Activated T-helper 17 cell treated with anti-CD3 and anti-CD28 coated beads, Interleukin-2, amount 50 U/mL, for 72 hours (primary cell): Measurements from ENCODE around the gene ENAH. TPM values are rescaled to one million over a fixed set of nuclear protein-coding genes. Genes with fewer than 3 reads are reported as not detected.
"Not testable (repeated sequence)": the region's sequence is repeated elsewhere in the genome, so short reads cannot be mapped to it uniquely, and the experiment has no call there.

Source experiments
- ATAC-seq: fragments of 150-1000 bp; cut with Tn5 transposase; replicated peaks from 2 replicates; pipeline ENCODE4 v1.10.0; 2021; ENCODE audit warnings: mild to moderate bottlenecking, moderate library complexity
- H3K27ac Mint-ChIP-seq: one replicate; pipeline ENCODE4 v1.8.0; 2022; ENCODE audit warnings: mixed read lengths
- H3K27me3 Mint-ChIP-seq: one replicate; pipeline ENCODE4 v1.8.0; 2022; ENCODE audit warnings: mixed read lengths
- H3K36me3 Mint-ChIP-seq: one replicate; pipeline ENCODE4 v1.8.0; 2022; ENCODE audit warnings: low read depth, mild to moderate bottlenecking, mixed read lengths
- H3K4me1 Mint-ChIP-seq: one replicate; pipeline ENCODE4 v1.8.0; 2022; ENCODE audit warnings: mixed read lengths
- H3K4me3 Mint-ChIP-seq: one replicate; pipeline ENCODE4 v1.8.0; 2022; ENCODE audit warnings: mild to moderate bottlenecking, mixed read lengths
- H3K9me3 Mint-ChIP-seq: one replicate; pipeline ENCODE4 v1.8.0; 2022; ENCODE audit warnings: mixed read lengths
- total RNA-seq, 2 donors: library from RNA; stranded (reverse); gene quantifications; one replicate each; pipeline ENCODE4 v1.2.3, GENCODE V29; 2022

ENAH gene
- total RNA-seq, 2 donors from 2014 or later: 0.08 TPM; not detected in 1

GRCh38 chr1:225642177-225642576, 10.7 kb downstream of the ENAH start:
- no peaks in the 10 kb centered on the region for H3K36me3 Mint-ChIP-seq
- no peaks in the 10 kb centered on the region for H3K9me3 Mint-ChIP-seq
- peaks cover 14% of the 10 kb centered on the region for H3K27me3 Mint-ChIP-seq
- ATAC-seq: no peak
- no peak overlapping the region for H3K4me3 Mint-ChIP-seq
- no peak overlapping the region for H3K27ac Mint-ChIP-seq
- no peaks in the 10 kb centered on the region for H3K4me1 Mint-ChIP-seq

- H3K36me3 Mint-ChIP-seq: no peaks in the 10 kb centered on the region
- H3K9me3 Mint-ChIP-seq: no peaks in the 10 kb centered on the region
- no peak overlapping the region for H3K27ac Mint-ChIP-seq
- no peak overlapping the region for H3K4me3 Mint-ChIP-seq
- H3K4me1 Mint-ChIP-seq: no peaks in the 10 kb centered on the region
- ATAC-seq: no peak
- H3K27me3 Mint-ChIP-seq: peaks cover 9% of the 10 kb centered on the region
These were observed 14.1 kb downstream of the ENAH start for GRCh38 chr1:225638853-225639252.

GRCh38 chr1:225637651-225638199, 15.2 kb downstream of the ENAH start:
- no peak overlapping the region for H3K4me3 Mint-ChIP-seq
- ATAC-seq: no peak
- no peaks in the 10 kb centered on the region for H3K36me3 Mint-ChIP-seq
- H3K4me1 Mint-ChIP-seq: no peaks in the 10 kb centered on the region
- no peaks in the 10 kb centered on the region for H3K9me3 Mint-ChIP-seq
- H3K27ac Mint-ChIP-seq: no peak overlapping the region
- peaks cover 5% of the 10 kb centered on the region for H3K27me3 Mint-ChIP-seq

- not testable (repeated sequence) for H3K36me3 Mint-ChIP-seq, H3K9me3 Mint-ChIP-seq, H3K4me1 Mint-ChIP-seq, H3K4me3 Mint-ChIP-seq, ATAC-seq, H3K27me3 Mint-ChIP-seq, H3K27ac Mint-ChIP-seq
These were observed 15.9 kb downstream of the ENAH start for GRCh38 chr1:225636992-225637391.

- no peak for ATAC-seq
- no peaks in the 10 kb centered on the region for H3K9me3 Mint-ChIP-seq
These were observed 17.3 kb downstream of the ENAH start for GRCh38 chr1:225635649-225636048.

GRCh38 chr1:225632836-225633235, 20.1 kb downstream of the ENAH start:
- not testable (repeated sequence) for ATAC-seq, H3K27ac Mint-ChIP-seq, H3K4me3 Mint-ChIP-seq, H3K4me1 Mint-ChIP-seq, H3K36me3 Mint-ChIP-seq, H3K27me3 Mint-ChIP-seq, H3K9me3 Mint-ChIP-seq

More at GRCh38 chr1:225635649-225636048, 17.3 kb downstream of the ENAH start:
- Mint-ChIP-seq H3K4me3 (no peak overlapping the region), H3K27me3 (no peaks in the 10 kb centered on the region), H3K36me3 (no peaks in the 10 kb centered on the region), H3K27ac (no peak overlapping the region), H3K4me1 (no peaks in the 10 kb centered on the region)

- no peaks in the 10 kb centered on the region for H3K36me3 Mint-ChIP-seq
- ATAC-seq: no peak
- peaks cover 13% of the 10 kb centered on the region for H3K27me3 Mint-ChIP-seq
- no peaks in the 10 kb centered on the region for H3K4me1 Mint-ChIP-seq
- no peaks in the 10 kb centered on the region for H3K9me3 Mint-ChIP-seq
- H3K4me3 Mint-ChIP-seq: no peak overlapping the region
- no peak overlapping the region for H3K27ac Mint-ChIP-seq
These were observed 21.8 kb downstream of the ENAH start for GRCh38 chr1:225631021-225631663.

GRCh38 chr1:225629483-225629882, 23.4 kb downstream of the ENAH start:
- Mint-ChIP-seq H3K27ac (no peak overlapping the region), H3K36me3 (no peaks in the 10 kb centered on the region), H3K4me1 (no peaks in the 10 kb centered on the region), H3K9me3 (no peaks in the 10 kb centered on the region), H3K4me3 (no peak overlapping the region), H3K27me3 (peaks cover 20% of the 10 kb centered on the region)
- no peak for ATAC-seq

GRCh38 chr1:225628794-225629193, 24.1 kb downstream of the ENAH start:
- not testable (repeated sequence) for H3K4me3 Mint-ChIP-seq, H3K9me3 Mint-ChIP-seq, H3K36me3 Mint-ChIP-seq, H3K27ac Mint-ChIP-seq, ATAC-seq, H3K4me1 Mint-ChIP-seq
- peaks cover 20% of the 10 kb centered on the region for H3K27me3 Mint-ChIP-seq

GRCh38 chr1:225627304-225627947, 25.5 kb downstream of the ENAH start:
- Mint-ChIP-seq H3K27ac (no peak overlapping the region), H3K4me3 (no peak overlapping the region), H3K9me3 (no peaks in the 10 kb centered on the region), H3K36me3 (no peaks in the 10 kb centered on the region), H3K4me1 (no peaks in the 10 kb centered on the region), H3K27me3 (peaks cover 20% of the 10 kb centered on the region)
- ATAC-seq: no peak

GRCh38 chr1:225626698-225627097, 26.2 kb downstream of the ENAH start:
- H3K36me3 Mint-ChIP-seq: no peaks in the 10 kb centered on the region
- H3K27me3 Mint-ChIP-seq: peaks cover 20% of the 10 kb centered on the region
- no peak for ATAC-seq
- H3K27ac Mint-ChIP-seq: no peak overlapping the region
- no peak overlapping the region for H3K4me3 Mint-ChIP-seq
- no peaks in the 10 kb centered on the region for H3K9me3 Mint-ChIP-seq
- H3K4me1 Mint-ChIP-seq: no peaks in the 10 kb centered on the region

GRCh38 chr1:225617956-225618355, 35.0 kb downstream of the ENAH start:
- Mint-ChIP-seq H3K36me3 (no peaks in the 10 kb centered on the region), H3K4me1 (no peaks in the 10 kb centered on the region), H3K27ac (no peak overlapping the region), H3K27me3 (no peaks in the 10 kb centered on the region), H3K9me3 (no peaks in the 10 kb centered on the region), H3K4me3 (no peak overlapping the region)
- no peak for ATAC-seq

GRCh38 chr1:225617479-225617878, 35.4 kb downstream of the ENAH start:
- Mint-ChIP-seq H3K36me3 (no peaks in the 10 kb centered on the region), H3K9me3 (no peaks in the 10 kb centered on the region), H3K4me3 (no peak overlapping the region), H3K27me3 (no peaks in the 10 kb centered on the region), H3K4me1 (no peaks in the 10 kb centered on the region), H3K27ac (no peak overlapping the region)
- no peak for ATAC-seq

GRCh38 chr1:225615403-225615790, 37.5 kb downstream of the ENAH start:
- H3K9me3 Mint-ChIP-seq, H3K4me3 Mint-ChIP-seq: not testable (repeated sequence)

GRCh38 chr1:225613006-225613405, 39.9 kb downstream of the ENAH start:
- Mint-ChIP-seq H3K27me3 (no peaks in the 10 kb centered on the region), H3K4me1 (no peaks in the 10 kb centered on the region), H3K9me3 (no peaks in the 10 kb centered on the region), H3K4me3 (no peak overlapping the region), H3K27ac (no peak overlapping the region), H3K36me3 (no peaks in the 10 kb centered on the region)
- no peak for ATAC-seq

More at GRCh38 chr1:225615403-225615790, 37.5 kb downstream of the ENAH start:
- not testable (repeated sequence) for H3K4me1 Mint-ChIP-seq, H3K27ac Mint-ChIP-seq, ATAC-seq, H3K36me3 Mint-ChIP-seq, H3K27me3 Mint-ChIP-seq
